ENCODE results near the gene SLC1A5.
"Not testable (repeated sequence)": the region's sequence is repeated elsewhere in the genome, so short reads cannot be mapped to it uniquely, and the experiment has no call there.

The SLC1A5 gene

DNA sequence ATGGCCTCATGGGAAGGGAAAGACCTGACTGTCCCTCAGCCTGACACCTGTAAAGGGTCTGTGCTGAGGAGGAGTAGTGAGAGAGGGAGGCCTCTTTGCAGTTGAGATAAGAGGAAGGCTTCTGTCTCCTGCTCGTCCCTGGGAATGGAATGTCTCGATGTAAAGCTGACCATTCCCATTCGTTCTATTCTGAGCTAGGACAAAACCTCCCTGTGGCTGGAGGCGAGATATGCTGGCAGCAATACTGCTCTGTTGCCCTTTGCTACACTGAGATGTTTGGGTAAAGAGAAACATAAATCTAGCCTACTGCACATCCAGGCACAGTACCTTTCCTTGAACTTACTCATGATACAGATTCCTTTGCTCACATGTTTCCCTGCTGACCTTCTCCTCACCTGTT, 19.6 kb downstream of the SLC1A5 start:
- not testable (repeated sequence) for DNase-seq (ENCODE audit: low read depth in 2 of 2)

- no peak for DNase-seq (ENCODE audit: low read depth in 2 of 2)
Observed at GRCh38 chr19:46766569-46767317, 21.7 kb downstream of the SLC1A5 start.

DNA sequence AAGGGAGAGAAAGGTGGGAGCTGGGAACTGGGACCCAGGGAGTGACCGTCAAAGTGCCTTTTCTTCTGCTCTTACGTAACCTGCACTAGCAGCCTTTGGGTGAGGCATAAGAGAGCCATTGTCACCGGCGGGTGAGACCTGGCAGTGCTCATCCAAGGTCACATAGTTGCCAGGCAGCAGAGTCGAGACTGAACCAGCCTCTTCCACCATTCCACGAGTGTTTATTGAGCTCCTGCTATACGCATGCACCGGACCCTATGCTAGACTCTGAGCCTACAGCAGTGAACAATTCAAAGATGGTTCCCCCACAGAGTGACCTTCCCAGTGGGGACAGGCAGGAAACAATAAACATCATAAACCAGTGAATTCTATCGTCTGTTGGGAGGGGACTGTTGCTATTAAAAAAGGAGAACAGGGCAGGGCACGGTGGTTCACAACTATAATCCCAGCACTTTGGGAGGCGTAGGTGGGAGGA, 23.5 kb downstream of the SLC1A5 start:
- no peak for DNase-seq (ENCODE audit: low read depth in 2 of 2)

DNA sequence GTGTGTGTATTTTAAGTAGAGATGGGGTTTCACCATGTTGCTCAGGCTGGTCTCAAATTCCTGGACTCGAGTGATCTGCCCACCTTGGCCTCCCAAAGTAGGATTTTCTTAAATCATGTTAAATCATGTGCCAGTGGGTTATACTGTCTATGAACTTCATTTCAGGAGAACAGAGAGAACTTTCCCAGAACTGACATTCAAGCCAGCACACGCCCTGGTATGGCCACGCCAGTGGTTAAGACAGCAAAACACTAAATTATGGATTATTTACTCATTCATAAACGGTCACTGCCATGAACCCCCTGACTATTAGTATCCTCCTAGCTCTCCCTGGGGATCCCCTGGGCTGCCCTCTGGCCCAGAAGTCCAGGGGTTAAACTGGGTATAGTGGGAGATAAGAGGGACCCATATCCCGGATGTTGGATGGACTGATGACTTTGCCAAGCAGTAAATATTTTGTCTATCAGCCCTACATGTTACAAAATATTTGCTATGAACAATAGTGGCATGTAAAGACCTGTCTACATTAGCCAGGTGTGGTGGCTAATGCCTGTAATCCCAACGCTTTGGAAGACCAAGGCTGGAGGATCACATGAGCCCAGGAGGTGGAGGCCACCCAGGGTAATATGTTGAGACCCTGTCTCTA, 26.0 kb downstream of the SLC1A5 start:
- no peak for DNase-seq (ENCODE audit: low read depth in 2 of 2)

DNA sequence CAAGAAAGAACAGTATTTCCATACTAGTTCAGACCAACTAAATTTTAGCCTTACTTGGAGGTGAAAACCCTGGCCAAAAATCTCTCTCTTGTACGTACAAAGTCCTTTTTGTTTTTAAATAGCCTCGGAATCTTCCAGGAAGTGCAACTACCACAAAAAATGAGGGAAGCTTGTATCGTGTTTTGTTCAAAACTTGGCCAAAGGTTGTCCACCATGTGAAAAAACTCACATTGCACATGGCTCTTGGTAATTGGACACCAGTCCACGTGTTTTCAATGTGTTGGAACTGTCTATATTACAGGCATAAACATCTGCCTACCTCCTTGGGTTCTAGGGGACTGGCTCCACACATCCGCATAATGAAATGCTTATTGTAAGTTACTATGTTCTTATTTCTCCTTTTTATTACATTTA, 27.0 kb downstream of the SLC1A5 start:
- peak; percentile 69 to 73 for DNase-seq (ENCODE audit: low read depth in 2 of 2)

DNA sequence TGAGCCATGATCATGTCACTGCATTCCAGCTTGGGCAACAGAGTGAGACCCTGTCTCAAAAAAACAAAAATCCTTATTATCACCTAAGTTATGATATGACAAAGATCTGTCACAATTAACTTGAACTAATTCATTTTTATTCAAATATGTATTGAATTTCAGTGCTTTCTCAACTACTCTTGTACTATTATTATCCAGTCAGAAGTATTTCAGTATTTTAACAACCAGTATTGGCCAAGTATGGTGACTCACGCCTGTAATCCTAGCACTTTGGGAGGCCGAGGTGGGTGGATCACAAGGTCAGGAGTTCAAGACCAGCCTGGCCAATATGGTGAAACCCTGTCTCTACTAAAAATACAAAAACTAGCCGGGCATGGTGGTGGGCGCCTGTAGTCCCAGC, 27.5 kb downstream of the SLC1A5 start:
- not testable (repeated sequence) for DNase-seq (ENCODE audit: low read depth in 2 of 2)

- DNase-seq (ENCODE audit: low read depth in 2 of 2): no peak
Observed at GRCh38 chr19:46760363-46760762, 28.0 kb downstream of the SLC1A5 start.

DNA sequence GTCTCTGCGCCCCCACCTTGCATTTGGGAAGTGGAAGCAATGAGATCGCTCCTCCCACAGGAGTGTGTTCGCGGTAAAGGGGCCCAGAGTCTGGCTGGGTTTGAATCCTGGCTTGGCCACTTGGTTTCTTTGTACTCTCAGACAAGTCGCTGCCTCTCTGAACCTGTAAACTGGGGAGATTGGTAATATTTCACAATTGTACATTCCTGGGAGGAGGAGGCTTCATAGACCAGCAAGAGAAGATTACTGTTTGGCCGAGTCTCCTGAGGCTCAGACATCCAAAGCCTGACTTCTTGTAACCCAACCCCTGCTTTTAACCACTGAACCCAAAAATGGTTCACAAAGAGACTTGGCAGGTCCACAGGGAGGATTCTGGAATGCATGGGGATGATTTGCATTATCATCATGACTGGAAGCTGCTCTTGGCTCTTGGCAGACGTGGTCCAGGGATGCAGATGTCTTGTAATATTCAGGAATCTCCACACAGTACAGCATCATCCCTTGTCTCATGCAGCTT, 28.5 kb downstream of the SLC1A5 start:
- DNase-seq (ENCODE audit: low read depth in 2 of 2): peak; percentile 99

DNA sequence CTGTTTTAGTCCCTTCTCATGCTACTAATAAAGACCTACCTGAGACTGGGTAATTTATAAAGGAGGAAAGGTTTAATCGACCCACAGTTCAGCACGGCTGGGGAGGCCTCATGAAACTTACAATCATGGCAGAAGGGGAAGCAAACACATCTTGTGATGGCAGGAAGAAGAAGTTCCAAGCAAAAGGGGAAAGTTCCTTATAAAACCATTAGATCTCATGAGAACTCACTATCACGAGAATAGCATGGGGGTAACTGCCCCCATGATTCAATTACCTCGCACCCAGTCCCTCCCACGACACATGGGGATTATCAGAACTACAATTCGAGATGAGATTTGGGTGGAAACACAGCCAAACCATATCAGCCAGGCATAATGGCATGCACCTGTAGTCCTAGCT, 29.2 kb downstream of the SLC1A5 start:
- no peak for DNase-seq (ENCODE audit: low read depth in 2 of 2)

DNA sequence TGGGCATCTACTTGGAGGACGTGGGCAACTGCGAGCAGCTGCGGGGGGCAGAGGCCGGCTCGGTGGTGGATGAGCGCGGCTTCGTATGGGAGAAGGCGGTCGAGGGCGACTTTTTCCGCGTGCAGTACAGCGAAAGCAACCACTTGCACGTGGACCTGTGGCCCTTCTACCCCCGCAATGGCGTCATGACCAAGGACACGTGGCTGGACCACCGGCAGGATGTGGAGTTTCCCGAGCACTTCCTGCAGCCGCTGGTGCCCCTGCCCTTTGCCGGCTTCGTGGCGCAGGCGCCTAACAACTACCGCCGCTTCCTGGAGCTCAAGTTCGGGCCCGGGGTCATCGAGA, 31.9 kb downstream of the SLC1A5 start:
- no peak for DNase-seq (ENCODE audit: low read depth in 2 of 2)

DNA sequence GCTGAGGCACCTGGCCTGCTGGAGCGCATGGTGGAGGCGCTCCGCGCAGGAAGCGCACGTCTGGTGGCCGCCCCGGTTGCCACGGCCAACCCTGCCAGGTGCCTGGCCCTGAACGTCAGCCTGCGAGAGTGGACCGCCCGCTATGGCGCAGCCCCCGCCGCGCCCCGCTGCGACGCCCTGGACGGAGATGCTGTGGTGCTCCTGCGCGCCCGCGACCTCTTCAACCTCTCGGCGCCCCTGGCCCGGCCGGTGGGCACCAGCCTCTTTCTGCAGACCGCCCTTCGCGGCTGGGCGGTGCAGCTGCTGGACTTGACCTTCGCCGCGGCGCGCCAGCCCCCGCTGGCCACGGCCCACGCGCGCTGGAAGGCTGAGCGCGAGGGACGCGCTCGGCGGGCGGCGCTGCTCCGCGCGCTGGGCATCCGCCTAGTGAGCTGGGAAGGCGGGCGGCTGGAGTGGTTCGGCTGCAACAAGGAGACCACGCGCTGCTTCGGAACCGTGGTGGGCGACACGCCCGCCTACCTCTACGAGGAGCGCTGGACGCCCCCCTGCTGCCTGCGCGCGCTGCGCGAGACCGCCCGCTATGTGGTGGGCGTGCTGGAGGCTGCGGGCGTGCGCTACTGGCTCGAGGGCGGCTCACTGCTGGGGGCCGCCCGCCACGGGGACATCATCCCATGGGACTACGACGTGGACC, 32.4 kb downstream of the SLC1A5 start:
- DNase-seq (ENCODE audit: low read depth in 2 of 2): no peak

- DNase-seq (ENCODE audit: low read depth in 2 of 2): no peak
Observed at GRCh38 chr19:46755077-46755852, 33.1 kb downstream of the SLC1A5 start.

DNA sequence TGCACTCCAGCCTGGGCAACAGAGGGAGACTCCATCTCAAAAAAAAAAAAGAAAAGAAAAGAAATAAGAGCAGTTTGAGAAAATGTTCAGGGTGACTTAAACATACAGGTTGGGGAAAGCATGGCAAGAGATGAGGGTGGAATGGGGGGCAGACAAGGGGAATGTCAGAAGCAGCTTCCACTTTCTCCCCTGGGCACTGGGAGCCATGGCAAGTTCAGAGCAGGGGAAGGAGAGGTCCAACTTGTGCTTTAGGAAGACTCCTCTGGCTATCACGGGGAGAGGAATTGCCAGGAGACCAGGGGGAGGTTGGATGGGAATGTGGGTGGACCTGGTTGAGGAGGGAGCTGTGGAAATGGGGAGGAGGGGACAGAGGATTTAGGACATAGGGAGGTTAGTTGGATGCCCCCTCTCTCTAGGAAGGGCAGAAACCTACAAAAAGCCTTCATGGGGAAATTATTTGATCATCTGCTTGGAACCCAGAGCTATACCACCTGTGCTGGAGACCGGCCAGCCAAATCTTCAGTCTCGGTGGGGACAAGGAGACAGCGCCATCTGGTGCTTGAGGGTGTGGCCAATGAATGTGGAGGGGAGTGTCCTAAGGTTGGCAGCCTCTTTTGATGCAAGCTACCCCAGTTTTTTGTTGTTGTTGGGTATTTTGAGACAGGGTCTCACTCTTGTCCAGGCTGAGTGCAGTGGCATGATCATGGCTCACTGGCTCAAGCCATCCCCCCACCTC, 34.8 kb downstream of the SLC1A5 start:
- no peak for DNase-seq (ENCODE audit: low read depth in 2 of 2)

- no peak for DNase-seq (ENCODE audit: low read depth in 2 of 2)
Observed at GRCh38 chr19:46748325-46749109, 39.9 kb downstream of the SLC1A5 start.

DNA sequence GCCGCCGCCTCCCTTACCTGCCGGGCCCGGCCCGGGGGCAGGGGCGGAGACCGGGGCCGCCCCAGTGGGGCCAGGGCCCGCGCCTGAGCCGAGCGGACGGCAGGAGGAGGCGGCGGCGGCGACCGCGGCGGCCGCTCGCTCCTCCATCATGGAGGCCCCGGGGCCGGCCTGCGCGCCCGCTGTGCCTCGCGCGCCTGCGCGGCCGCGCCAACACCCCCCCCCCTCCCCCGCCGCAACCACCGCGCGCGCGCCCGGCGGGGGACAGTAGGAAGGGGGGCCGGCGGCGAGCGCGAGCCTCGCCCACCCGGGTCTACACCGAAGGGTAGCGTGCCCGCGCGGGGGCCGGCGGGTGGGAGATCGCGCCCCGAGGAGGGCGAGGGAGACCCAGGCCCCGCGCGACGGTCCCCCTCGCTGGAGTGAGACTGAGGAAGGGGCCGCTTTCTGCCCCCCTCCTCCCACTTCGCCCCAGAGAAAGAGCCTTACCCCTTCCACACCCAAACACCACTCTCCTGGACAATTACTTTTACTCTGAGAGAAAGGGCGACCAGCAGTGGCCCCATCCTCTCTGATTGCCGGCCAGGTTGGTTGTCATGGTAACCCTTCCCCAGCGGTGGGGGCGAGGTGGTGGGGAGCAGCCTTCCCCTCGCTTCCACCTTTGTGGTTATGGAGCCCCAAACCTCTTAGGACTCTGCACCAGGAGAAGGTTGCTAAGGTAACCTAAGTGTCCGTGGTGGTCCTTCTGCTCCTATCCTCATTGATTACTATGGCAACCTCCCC, 41.9 kb downstream of the SLC1A5 start, which contains the start of gene STRN4:
Gene STRN4 (minus strand): TSS at position 170 of the 777 bp plus-strand sequence. CDS start 20 bp downstream, at position 150.
- DNase-seq (ENCODE audit: low read depth in 2 of 2): no peak

- DNase-seq (ENCODE audit: low read depth in 2 of 2): no peak
Observed at GRCh38 chr19:46745521-46746280, 42.7 kb downstream of the SLC1A5 start, which contains the start of gene FKRP. TSS of gene FKRP (plus strand) at chr19:46746057. CDS start at chr19:46755451, 9,394 bp downstream.

DNA sequence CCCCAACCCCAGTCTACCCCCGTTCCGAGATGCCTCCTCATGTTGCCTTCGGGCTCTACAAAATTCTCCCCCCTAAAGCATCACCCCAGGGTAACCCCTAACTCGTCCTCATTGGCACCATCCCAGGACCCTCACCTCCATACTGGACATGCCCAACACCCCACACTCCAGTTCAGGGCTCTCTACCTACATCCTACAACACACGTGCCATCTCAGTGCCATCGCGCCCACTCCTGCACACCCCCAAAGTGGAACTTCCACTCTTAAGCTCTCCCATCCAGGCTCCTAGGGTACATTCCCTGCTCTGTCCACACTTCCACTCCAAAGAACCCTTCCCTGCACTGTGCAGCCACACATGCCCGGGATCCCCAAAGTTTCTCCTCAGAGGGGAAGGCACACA, 43.4 kb downstream of the SLC1A5 start:
- DNase-seq (ENCODE audit: low read depth in 2 of 2): no peak

DNA sequence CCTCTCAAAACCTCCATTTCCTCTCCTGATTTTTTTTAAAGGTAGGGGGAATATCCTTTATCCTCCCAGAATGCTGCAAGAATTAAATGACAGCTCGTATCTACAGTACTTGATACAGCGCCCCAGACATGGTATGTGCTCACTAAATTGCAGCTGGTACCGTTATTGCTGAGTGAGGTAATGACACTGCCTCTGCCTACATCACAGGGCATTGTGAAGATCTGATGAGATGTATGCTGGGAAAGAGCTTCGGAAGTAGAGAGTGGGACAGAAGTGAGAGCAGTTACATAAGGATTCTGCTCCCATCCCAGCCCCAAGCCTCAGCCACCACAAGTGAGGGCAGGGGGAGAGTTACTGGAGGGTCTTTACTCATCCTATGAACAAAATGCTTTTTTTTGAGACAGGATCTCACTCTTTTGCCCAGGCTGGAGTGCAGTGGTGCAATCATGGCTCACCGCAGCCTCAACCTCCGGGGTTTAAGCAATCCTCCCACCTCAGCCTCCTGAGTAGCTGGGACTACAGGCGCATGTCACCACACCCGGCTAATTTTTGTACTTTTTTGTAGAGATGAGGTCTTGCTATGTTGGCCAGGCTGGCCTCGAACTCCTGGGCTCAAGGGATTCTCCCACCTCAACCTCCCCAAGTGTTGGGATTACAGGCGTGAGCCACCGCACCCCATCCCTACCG, 44.2 kb downstream of the SLC1A5 start:
- DNase-seq (ENCODE audit: low read depth in 2 of 2): no peak

Data from fibroblast of skin of left biceps (primary cell).